GM19043 (cell line): ENCODE results near the gene PIEZO1.
"Not testable (repeated sequence)": the region's sequence is repeated elsewhere in the genome, so short reads cannot be mapped to it uniquely, and the experiment has no call there.

Experiments
- ATAC-seq: cut with Tn5 transposase; IDR thresholded peaks from one replicate; pipeline ENCODE4 v1.9.1; 2021; ENCODE audit warnings: low read depth; ENCODE audit not compliant: unreplicated experiment

Gene PIEZO1

GRCh38 chr16:88785106-88785924 is at the start of gene PIEZO1:
Gene PIEZO1, minus strand, starts transcription at chr16:88785220. Its CDS starts 256 bp downstream, at chr16:88784964.
- ATAC-seq = no peak

DNA sequence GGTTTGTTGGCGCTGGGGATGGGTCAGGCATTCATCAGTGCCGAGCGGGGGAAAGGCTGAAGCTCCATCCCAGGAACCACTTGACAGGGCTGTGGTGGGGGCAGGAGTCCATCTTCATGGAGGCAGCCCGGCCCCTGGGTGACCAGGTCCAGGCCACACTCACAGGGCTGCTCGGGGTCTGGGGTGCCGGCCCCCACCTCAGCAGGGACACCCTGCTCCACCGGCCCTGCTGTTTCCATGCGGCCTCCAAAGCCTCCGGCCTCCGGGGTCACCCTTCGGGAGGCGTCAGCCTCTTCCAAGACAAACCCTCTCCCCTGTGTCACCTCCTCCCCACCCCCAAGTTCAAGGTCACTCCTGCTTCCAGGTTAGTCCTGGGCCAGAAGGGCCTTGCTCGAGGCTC is 49.6 kb upstream of the PIEZO1 start:
- ATAC-seq = no peak

DNA sequence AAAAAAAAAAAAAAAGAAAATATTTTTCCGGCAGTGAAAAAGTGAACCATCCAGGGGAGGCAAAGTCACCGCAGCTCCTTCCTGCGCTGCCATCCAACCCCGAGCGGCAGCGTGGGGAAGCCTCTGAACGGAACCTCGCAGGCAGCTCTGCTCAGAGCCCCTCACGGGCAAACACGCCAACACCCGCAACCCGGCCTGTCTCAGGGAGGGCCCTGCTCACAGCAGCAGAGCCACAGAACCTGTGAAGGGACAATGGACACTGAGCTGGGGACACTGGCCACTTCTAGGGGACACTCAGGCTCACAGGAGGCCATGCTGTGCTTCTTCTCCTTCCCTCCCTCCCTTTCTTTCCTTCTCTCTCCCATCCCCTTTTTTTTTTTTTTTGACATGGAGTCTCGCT is 48.1 kb upstream of the PIEZO1 start:
- no peak for ATAC-seq

- no peak for ATAC-seq
Measured at GRCh38 chr16:88831838-88832237, 46.8 kb upstream of the PIEZO1 start.

- no peak for ATAC-seq
Measured at GRCh38 chr16:88830783-88831182, 45.8 kb upstream of the PIEZO1 start.

GRCh38 chr16:88830258-88830657 is 45.2 kb upstream of the PIEZO1 start:
- ATAC-seq = no peak

DNA sequence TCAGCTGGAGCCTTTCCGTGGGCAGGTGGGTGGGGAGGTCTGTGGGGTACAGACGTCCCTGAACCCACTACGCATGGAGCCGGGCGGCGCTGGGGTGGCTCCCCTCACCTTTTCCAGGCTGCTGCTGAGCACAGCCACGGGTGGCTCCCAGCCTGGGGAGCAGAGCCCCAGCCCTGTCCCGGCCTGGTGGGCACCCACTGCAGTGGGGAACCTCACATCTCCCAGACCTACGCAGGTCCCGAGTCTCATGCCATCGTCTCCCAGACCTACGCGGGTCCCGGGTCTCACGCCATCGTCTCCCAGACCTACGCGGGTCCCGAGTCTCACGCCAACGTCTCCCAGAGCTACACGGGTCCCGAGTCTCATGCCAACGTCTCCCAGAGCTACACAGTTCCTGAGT is 43.7 kb upstream of the PIEZO1 start:
- ATAC-seq = no peak

GRCh38 chr16:88827727-88828126 is 42.7 kb upstream of the PIEZO1 start:
- no peak for ATAC-seq

DNA sequence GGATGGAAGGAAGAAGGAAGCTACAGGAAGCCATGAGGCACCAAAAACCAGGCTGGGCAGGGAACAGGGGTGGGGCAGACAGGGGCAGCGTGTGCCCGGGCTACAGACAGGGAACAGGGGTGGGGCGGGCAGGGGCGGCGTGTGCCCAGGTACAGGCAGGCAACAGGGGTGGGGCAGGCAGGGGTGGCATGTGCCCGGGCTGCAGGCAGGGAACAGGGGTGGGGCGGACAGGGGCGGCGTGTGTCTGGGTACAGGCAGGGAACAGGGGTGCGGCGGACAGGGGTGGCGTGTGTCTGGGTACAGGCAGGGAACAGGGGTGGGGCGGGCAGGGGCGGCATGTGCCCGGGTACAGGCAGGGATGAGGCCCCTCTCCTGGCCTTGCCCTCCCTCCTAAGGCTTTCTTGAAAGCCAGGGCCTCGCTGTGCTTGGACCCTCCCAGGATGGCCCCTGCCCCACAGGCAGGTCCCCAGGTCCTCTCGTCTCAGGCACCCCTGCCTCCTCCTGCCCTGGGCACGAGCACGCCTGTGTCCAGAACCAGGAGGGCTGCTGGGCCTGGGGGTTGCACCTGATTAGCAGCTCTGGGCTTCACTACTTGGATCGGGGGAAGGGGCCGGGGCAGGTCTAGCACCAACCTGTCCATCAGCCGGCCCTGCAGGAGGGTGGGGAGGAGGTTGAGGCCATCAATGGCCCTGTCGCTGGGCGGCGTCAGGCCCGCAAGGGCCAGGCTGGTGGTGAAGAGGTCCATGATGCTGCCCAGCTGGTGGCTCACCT is 41.2 kb upstream of the PIEZO1 start:
- ATAC-seq = no peak

DNA sequence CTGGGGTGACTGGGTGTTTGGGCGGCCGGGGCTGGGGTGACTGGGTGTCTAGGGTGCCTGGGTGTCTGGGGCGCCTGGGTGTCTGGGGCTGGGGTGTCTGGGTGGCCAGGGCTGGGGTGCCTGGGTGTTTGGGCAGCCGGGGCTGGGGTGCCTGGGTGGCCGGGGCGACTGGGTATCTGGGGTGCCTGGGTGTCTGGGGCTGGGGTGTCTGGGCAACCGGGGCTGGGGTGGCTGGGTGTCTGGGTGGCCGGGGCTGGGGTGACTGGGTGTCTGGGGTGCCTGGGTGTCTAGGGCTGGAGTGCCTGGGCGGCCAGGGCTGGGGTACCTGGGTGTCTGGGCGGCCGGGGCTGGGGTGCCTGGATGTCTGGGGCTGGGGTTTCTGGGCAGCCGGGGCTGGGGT is 40.1 kb upstream of the PIEZO1 start:
- no peak for ATAC-seq

GRCh38 chr16:88824256-88825077 is 39.4 kb upstream of the PIEZO1 start:
- ATAC-seq = no peak

DNA sequence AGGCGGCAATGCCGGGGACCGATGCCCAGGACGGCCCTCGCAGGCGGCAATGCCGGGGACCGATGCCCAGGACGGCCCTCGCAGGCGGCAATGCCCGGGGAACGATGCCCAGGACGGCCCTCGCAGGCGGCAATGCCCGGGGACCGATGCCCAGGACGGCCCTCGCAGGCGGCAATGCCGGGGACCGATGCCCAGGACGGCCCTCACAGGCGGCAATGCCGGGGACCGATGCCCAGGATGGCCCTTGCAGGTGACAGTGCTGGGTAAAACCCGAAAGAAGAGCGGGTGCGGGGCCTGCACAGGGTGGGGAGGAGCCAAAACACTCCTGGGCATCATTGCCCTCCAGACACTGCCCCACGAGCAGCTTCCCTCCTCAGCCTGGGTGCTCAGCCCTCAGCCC is 38.6 kb upstream of the PIEZO1 start:
- not testable (repeated sequence) for ATAC-seq

DNA sequence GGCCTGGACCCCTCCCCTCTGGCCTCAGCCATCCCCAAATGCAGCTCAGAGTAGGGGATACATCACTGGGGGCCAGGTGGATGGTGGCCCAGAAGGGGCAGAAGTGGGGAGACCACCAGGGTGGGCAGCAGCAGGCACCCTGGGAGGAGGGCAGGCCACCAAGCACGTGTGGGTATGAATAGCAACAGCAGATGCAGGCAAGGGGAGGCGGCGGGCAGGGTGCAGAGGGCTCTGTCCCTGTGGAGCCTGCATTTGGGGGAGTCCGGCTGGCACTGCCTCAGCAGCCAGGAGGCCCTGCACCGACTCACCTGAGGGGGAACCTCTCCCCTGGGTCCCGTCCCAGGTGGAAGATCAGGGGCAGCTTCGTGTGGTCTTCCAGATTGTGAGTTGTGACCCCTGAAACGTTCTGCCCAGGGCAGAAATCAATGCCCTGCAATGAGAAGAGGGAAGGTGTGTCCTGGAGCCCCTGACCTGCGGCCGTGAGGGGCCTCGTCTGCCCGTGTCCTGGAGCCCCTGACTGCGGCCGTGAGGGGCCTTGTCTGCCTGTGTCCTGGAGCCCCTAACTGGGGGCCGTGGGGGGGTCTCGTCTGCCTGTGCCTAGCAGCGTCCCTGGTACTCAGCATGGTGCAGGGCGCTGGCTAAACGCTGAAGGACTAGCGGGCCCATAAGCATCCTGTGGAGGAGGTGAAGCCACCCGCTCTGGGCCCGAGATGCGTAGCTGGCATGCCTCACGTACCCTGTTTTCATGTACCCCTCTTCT is 37.4 kb upstream of the PIEZO1 start:
- no peak for ATAC-seq

GRCh38 chr16:88821168-88821850 is 36.3 kb upstream of the PIEZO1 start:
- no peak for ATAC-seq

DNA sequence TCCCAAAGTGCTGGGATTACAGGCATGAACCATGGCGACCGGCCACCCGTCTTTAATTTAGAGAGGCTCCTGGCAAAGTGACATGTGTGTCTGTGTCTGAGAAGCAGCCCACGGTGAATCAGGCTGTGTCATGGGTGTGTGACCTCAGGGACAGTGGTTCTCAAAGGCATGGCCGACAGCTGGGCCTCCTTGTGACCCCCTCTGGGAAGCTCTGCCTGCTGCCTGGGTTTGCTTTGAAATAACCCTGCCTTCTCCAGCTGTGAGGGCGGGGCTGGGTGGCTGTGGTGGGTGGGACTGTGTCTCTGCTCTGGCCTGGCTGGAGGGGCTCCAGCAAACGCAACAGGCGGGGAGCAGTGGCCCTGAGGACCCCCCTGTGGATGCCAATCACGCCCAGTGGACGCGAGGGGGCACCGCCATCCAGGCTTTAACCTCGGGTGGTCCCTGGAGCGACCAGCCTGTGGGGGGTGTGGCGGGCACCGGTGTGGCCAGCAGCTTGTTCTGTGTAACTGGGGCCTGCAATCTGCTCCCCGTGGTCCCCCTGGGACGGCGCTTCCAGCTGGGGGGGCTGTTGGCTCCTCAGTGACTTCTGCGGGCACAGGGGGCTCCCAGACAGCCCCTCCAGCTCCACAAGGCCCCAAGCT is 35.5 kb upstream of the PIEZO1 start:
- no peak for ATAC-seq

GRCh38 chr16:88819126-88819525 is 34.1 kb upstream of the PIEZO1 start:
- no peak for ATAC-seq

DNA sequence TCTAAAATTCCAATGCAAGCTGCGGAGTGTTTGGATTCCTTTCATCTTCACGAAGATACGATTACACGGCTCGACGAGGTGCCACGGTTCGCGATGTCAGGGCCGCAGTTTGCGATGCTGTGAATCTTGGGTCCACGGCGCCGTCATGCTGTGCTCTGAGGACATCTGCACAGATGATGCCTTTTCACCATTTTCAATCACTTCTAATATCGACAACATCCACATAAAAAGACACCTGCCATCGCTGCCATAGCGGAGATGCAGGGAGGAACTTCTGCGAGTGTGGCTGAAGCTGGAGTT is 33.5 kb upstream of the PIEZO1 start:
- no peak for ATAC-seq

- no peak for ATAC-seq
Measured at GRCh38 chr16:88817785-88818574, 33.0 kb upstream of the PIEZO1 start.
